ENCODE data around the gene GASK1A. TPM values are rescaled to one million over a fixed set of nuclear protein-coding genes. Genes with fewer than 3 reads are reported as not detected.

Gene GASK1A
- total and polyA plus RNA-seq, 2 of the 8 experiments (the other 6 are each of a cell fraction or from before 2014, with no cell fraction given), result 4.7 to 7.9 TPM

DNA sequence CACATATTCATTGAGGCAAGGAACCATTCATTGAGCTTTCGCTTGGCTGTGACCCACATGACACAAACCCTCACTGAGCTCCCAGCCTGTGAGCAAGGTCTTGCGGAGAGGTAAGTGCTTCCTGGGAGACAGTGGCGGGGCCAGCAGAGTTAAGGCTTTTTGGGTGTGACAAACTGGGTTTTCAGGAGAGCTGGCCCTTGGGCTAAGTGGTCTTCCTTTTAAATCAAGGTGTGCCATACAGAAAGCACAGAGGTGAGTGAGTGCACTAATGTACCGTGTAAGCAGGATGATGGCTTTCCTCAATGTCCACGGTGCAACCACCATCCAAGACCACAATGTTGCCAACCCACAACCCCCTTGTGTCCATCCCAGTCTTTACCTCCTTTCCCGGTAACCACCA lies 98.2 kb downstream of the GASK1A start:
- ChIA-PET CTCF (ENCODE audit: partially characterized antibody) (interaction anchor here (0.9 to 1.9 kb wide), 6 partner anchors 16 to 115 kb away, joined by 3 to 6 read pairs (median 3); no protein-coding TSS in a partner anchor), POLR2A (ENCODE audit: partially characterized antibody) (no interaction called here)
- peak in 1 of 2 experiments; percentile 19 for DNase-seq (ENCODE audit: low read depth in 1 of 2, low spot score in 2 of 2)
- Histone ChIP-seq H2BK15ac (ENCODE audit: low read length) (no peak overlapping the region), H2BK120ac (replicated peaks; ENCODE audit: low read depth, low read length) (no peak overlapping the region), H3K27me3 (replicated peaks in 1 of 4; ENCODE audit: control insufficient read depth in 3 of 4, extremely low read depth in 1 of 4, insufficient read depth in 3 of 4, low read length in 3 of 4) (no peaks in the 10 kb centered on the region), H3K9me3 (ENCODE audit: insufficient read depth in 2 of 2, low read depth in 1 of 2, low read length in 1 of 2) (peaks cover 12 to 18% of the 10 kb centered on the region in 2 experiments; a peak in 3 of 4 replicates), H2AK5ac (ENCODE audit: low read depth, low read length) (no peak overlapping the region), H4K8ac (ENCODE audit: extremely low read depth, insufficient read depth, low read length) (no peak overlapping the region), H3K18ac (ENCODE audit: extremely low read depth, low read length) (no peak overlapping the region), H3K23me2 (ENCODE audit: low read depth, low read length) (no peaks in the 10 kb centered on the region), H3K9ac (replicated peaks in 1 of 4; ENCODE audit: extremely low read depth in 1 of 4, low read depth in 3 of 4, low read length in 3 of 4) (no peak overlapping the region), H2BK12ac (ENCODE audit: low read depth, low read length) (no peak overlapping the region), H3K27ac (ENCODE audit: low read depth, low read length) (no peak overlapping the region), H3K79me2 (ENCODE audit: control insufficient read depth in 1 of 2, insufficient read depth in 2 of 2, low read length in 2 of 2) (no peaks in the 10 kb centered on the region), H4K20me1 (replicated peaks in 1 of 2; ENCODE audit: control insufficient read depth in 1 of 2, insufficient read depth in 2 of 2, low read length in 2 of 2) (no peaks in the 10 kb centered on the region), H3K4me2 (ENCODE audit: insufficient read depth in 1 of 2, low read depth in 2 of 2, low read length in 2 of 2) (no peak overlapping the region), H2AFZ (ENCODE audit: low read length) (no peak overlapping the region), H2BK20ac (ENCODE audit: low read length) (no peak overlapping the region), H3K4me3 (ENCODE audit: extremely low read depth in 1 of 4, insufficient read depth in 2 of 4, low read depth in 3 of 4, low read length in 4 of 4) (no peak overlapping the region), H4K5ac (ENCODE audit: insufficient read length, low read depth, low read length) (no peak overlapping the region), H2BK5ac (ENCODE audit: low read depth, low read length) (no peak overlapping the region), H3K14ac (ENCODE audit: insufficient read length) (no peak overlapping the region), H3K56ac (replicated peaks; ENCODE audit: insufficient read length, low read depth, low read length) (no peak overlapping the region), H3K4me1 (replicated peaks in 1 of 4; ENCODE audit: control insufficient read depth in 3 of 4, insufficient read depth in 4 of 4, low read length in 3 of 4) (no peaks in the 10 kb centered on the region), H3K23ac (ENCODE audit: insufficient read length) (no peak overlapping the region), H4K91ac (replicated peaks; ENCODE audit: insufficient read length, low read length) (no peak overlapping the region), H3K79me1 (ENCODE audit: low read depth, low read length) (no peaks in the 10 kb centered on the region; the same call in 1 of the 2 replicates), H3K36me3 (ENCODE audit: control insufficient read depth in 2 of 4, insufficient read depth in 4 of 4, low read length in 3 of 4) (peaks cover 0 to 17% (median 10%) of the 10 kb centered on the region in 4 experiments; a peak in 4 of 8 replicates), H3K4ac (replicated peaks; ENCODE audit: insufficient read length, low read depth, low read length) (no peak overlapping the region)
- no peak for FAIRE-seq
- 92% methylated on average over 6 of the region's 6 CpGs; no CpG with 5 or more reads in 1 of the 2 experiments for WGBS, 2 experiments (ENCODE audit: extremely low coverage in 1 of 2, insufficient coverage in 1 of 2, insufficient read length in 1 of 2, insufficient replicate concordance in 2 of 2, low coverage in 1 of 2, low lambda C conversion rate in 2 of 2, missing lambda C conversion rate in 1 of 2)
- TF ChIP-seq KDM1A (IDR thresholded peaks at IDR 0.05; ENCODE audit: borderline replicate concordance, low read length) (no peak), SIRT6 (IDR thresholded peaks at IDR 0.05; ENCODE audit: low read length) (no peak), ATF2 (IDR thresholded peaks at IDR 0.05; ENCODE audit: low read length) (no peak), BRCA1 (IDR thresholded peaks at IDR 0.05; ENCODE audit: low read depth, low read length) (no peak), BACH1 (IDR thresholded peaks at IDR 0.05; ENCODE audit: low read length) (no peak), NRF1 (IDR thresholded peaks at IDR 0.05; ENCODE audit: low read depth, low read length) (no peak), KDM5A (IDR thresholded peaks at IDR 0.05; ENCODE audit: low read length) (no peak), YY1 (IDR thresholded peaks at IDR 0.05; ENCODE audit: low read depth, low read length) (no peak), EZH2 (IDR thresholded peaks at IDR 0.05; ENCODE audit: low read depth, low read length, severe bottlenecking) (no peak), NANOG (IDR thresholded peaks at IDR 0.05; ENCODE audit: insufficient read depth, low read depth, low read length, poor library complexity, severe bottlenecking) (no peak), TEAD4 (IDR thresholded peaks at IDR 0.05; ENCODE audit: low read depth, low read length) (no peak), TAF1 (IDR thresholded peaks at IDR 0.05; ENCODE audit: low read depth, low read length) (no peak), POLR2AphosphoS5 (IDR thresholded peaks at IDR 0.05; ENCODE audit: low read depth, low read length) (no peak), TBP (IDR thresholded peaks at IDR 0.05; ENCODE audit: low read depth, low read length) (no peak)
